Glutamatergic neuron (in vitro differentiated cells): Measurements from ENCODE around the gene MAGI3. TPM values are rescaled to one million over a fixed set of nuclear protein-coding genes. Genes with fewer than 3 reads are reported as not detected.

Experiments used
- DNase-seq: peaks from one replicate; pipeline ENCODE4 v3.0.0; 2022
- H3K27ac Mint-ChIP-seq: one replicate; pipeline ENCODE4 v1.8.0; 2020; ENCODE audit warnings: mild to moderate bottlenecking, mixed read lengths, inconsistent platforms; ENCODE audit not compliant: unreplicated experiment
- H3K27me3 Mint-ChIP-seq: one replicate; pipeline ENCODE4 v1.8.0; 2020; ENCODE audit warnings: mild to moderate bottlenecking, moderate library complexity, mixed read lengths, inconsistent platforms; ENCODE audit not compliant: unreplicated experiment
- H3K36me3 Mint-ChIP-seq: one replicate; pipeline ENCODE4 v1.8.0; 2020; ENCODE audit warnings: mild to moderate bottlenecking, mixed read lengths, inconsistent platforms; ENCODE audit not compliant: unreplicated experiment
- H3K4me1 Mint-ChIP-seq: one replicate; pipeline ENCODE4 v1.8.0; 2020; ENCODE audit warnings: mild to moderate bottlenecking, low read depth, mixed read lengths, inconsistent platforms; ENCODE audit not compliant: unreplicated experiment
- H3K4me3 Mint-ChIP-seq: one replicate; pipeline ENCODE4 v1.8.0; 2020; ENCODE audit warnings: mild to moderate bottlenecking, mixed read lengths, inconsistent platforms; ENCODE audit not compliant: unreplicated experiment
- H3K9me3 Mint-ChIP-seq: one replicate; pipeline ENCODE4 v1.8.0; 2020; ENCODE audit warnings: mild to moderate bottlenecking, moderate library complexity, mixed read lengths, inconsistent platforms; ENCODE audit not compliant: unreplicated experiment
- total RNA-seq: library from RNA; stranded (reverse); fragmentation: NEBNext Ultra II Directional; extraction: Animal tissue kit (Norgen Biotek cat#: 25700); gene quantifications from one replicate; pipeline ENCODE4 v1.2.1, GENCODE V29; 2021; ENCODE audit not compliant: unreplicated experiment
- TF ChIP-seq, protein P1 (sequence below): fragments of 200-600 bp; sonication (generic); IDR thresholded peaks from one replicate; pipeline ENCODE4 v1.5.0; 2021; ENCODE audit not compliant: partially characterized antibody, unreplicated experiment

Gene MAGI3
- total RNA-seq, 1 donor from 2014 or later, result 26.3 TPM

GRCh38 chr1:113434081-113434873, 44.0 kb downstream of the MAGI3 start:
- no peaks in the 10 kb centered on the region for H3K9me3 Mint-ChIP-seq
- H3K36me3 Mint-ChIP-seq, result no peaks in the 10 kb centered on the region
- H3K27ac Mint-ChIP-seq, result no peak overlapping the region
- no peak overlapping the region for H3K4me3 Mint-ChIP-seq
- no peaks in the 10 kb centered on the region for H3K4me1 Mint-ChIP-seq
- H3K27me3 Mint-ChIP-seq, result no peaks in the 10 kb centered on the region
- TF ChIP-seq, protein P1, sequence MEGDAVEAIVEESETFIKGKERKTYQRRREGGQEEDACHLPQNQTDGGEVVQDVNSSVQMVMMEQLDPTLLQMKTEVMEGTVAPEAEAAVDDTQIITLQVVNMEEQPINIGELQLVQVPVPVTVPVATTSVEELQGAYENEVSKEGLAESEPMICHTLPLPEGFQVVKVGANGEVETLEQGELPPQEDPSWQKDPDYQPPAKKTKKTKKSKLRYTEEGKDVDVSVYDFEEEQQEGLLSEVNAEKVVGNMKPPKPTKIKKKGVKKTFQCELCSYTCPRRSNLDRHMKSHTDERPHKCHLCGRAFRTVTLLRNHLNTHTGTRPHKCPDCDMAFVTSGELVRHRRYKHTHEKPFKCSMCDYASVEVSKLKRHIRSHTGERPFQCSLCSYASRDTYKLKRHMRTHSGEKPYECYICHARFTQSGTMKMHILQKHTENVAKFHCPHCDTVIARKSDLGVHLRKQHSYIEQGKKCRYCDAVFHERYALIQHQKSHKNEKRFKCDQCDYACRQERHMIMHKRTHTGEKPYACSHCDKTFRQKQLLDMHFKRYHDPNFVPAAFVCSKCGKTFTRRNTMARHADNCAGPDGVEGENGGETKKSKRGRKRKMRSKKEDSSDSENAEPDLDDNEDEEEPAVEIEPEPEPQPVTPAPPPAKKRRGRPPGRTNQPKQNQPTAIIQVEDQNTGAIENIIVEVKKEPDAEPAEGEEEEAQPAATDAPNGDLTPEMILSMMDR, result no peak
- DNase-seq, result no peak

GRCh38 chr1:113434874-113435175, 44.5 kb downstream of the MAGI3 start:
- no peak overlapping the region for H3K27ac Mint-ChIP-seq
- H3K4me3 Mint-ChIP-seq, result no peak overlapping the region
- no peaks in the 10 kb centered on the region for H3K27me3 Mint-ChIP-seq
- no peaks in the 10 kb centered on the region for H3K36me3 Mint-ChIP-seq
- no peaks in the 10 kb centered on the region for H3K4me1 Mint-ChIP-seq
- TF ChIP-seq, protein P1, result no peak
- no peak for DNase-seq
- no peaks in the 10 kb centered on the region for H3K9me3 Mint-ChIP-seq

DNA sequence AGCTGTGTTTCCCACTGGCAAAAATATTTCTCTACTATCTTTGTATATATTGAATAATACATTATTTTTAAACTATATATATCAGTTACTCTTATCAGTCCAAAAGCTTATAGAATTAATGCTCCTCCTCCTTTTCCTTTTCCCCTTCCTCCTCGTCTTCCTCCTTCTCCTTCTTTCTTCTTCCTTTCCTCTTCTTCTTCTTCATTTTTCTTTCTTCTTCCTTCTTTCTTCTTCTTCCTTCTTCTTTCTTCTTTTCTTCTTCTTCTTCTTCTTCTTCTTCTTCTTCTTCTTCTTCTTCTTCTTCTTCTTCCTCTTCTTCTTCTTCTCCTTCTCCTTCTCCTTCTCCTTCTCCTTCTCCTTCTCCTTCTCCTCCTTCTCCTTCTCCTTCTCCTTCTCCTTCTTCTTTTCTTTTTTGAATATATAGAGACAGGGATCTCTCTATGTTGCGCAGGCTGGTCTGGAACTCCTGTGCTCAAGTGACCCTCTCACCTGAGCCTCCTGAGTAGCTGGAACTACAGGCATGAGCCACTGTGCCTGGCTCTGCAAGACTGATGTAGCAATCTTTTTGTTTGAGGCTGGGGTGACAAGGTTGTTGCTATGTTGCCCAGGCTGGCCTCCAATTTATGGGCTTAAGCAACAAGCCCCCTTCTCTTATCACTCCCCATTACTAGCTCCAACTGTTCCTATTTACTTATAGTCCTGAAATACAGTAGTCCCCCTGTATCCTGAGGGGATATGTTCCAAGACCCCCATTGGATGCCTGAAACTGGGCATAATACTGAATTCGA, 47.4 kb downstream of the MAGI3 start:
- Mint-ChIP-seq H3K4me1 (no peaks in the 10 kb centered on the region), H3K9me3 (no peaks in the 10 kb centered on the region), H3K27me3 (no peaks in the 10 kb centered on the region), H3K36me3 (no peaks in the 10 kb centered on the region), H3K27ac (no peak overlapping the region), H3K4me3 (no peak overlapping the region)
- no peak for DNase-seq
- TF ChIP-seq, protein P1, result no peak

DNA sequence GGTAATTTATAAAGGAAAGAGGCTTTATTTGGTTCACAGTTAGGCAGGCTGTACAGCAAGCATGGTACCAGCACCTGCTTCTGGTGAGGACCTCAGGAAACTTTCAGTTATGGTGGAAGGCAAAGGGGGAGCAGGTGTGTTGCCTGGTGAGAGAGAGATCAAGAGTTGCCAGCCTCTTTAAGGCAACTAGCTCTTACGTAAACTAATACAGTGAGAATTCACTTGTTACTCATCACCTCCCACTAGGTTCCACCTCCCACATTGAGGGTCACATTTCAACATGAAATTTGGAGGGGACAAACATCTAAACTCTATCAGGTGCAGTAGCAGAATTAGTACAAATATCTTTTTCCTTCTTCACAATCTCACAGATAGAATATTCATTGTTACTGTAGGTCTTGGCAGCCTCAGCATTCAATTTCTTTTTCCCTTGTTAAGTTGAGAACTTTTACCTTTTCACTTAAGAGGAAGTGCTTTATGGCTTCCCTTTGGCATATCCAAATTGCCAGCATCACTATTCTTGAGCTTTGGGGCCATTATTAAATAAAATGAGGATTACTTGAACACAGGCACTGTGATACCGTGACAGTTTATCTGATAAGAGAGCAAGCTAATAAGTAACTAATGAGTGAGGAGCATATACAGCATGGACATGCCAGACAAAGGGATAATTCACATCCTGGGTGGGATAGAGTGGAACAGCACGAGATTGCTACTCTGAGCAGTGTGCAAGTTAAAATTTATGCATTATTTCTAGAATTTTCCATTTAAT, 48.4 kb downstream of the MAGI3 start:
- Mint-ChIP-seq H3K4me1 (no peaks in the 10 kb centered on the region), H3K27me3 (no peaks in the 10 kb centered on the region), H3K9me3 (no peaks in the 10 kb centered on the region), H3K4me3 (no peak overlapping the region), H3K36me3 (peaks cover under 1% of the 10 kb centered on the region), H3K27ac (no peak overlapping the region)
- TF ChIP-seq, protein P1, result no peak
- no peak for DNase-seq
